Measurements from ENCODE around the gene PAX1.

Gene PAX1

DNA sequence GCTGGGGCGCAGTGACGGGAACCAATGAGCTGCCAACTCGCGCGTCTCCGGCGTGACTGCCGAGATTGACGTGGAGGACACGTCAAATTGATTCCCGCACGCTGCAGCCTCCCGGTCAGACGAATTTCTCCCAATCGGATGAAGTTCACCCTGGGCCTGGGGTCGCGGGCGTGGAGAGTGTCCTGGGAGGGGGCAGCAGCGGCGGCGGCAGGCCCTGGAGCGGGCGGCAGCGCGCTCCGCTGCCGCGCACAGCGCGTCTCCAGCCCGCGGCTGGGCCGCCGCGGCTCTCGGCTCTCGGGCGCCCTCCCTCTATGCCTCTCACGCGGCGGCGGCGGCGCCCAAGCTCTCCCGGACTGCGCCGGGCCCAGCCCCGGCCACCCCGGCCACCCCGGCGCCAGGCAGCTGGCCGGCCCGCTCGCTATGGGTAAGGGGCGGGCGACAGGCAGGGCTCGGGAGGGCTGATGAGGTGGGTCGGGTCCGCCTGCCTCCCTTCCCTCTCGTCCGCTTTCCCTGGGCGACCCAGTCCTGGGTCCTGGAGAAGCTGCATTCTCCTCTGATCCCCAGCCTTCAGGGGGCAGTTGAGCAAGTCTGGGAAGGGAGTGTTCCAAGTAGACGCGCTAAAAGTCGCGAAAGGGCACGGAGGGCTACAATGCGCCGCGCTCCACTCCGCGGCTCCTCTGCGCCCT is at the start of gene PAX1:
TSS of gene PAX1 (plus strand) at position 90 of the 686 bp plus-strand sequence. CDS start at position 139, 49 bp downstream.
- no peak for DNase-seq (ENCODE audit: extremely low read depth in 1 of 2, low read depth in 1 of 2)

DNA sequence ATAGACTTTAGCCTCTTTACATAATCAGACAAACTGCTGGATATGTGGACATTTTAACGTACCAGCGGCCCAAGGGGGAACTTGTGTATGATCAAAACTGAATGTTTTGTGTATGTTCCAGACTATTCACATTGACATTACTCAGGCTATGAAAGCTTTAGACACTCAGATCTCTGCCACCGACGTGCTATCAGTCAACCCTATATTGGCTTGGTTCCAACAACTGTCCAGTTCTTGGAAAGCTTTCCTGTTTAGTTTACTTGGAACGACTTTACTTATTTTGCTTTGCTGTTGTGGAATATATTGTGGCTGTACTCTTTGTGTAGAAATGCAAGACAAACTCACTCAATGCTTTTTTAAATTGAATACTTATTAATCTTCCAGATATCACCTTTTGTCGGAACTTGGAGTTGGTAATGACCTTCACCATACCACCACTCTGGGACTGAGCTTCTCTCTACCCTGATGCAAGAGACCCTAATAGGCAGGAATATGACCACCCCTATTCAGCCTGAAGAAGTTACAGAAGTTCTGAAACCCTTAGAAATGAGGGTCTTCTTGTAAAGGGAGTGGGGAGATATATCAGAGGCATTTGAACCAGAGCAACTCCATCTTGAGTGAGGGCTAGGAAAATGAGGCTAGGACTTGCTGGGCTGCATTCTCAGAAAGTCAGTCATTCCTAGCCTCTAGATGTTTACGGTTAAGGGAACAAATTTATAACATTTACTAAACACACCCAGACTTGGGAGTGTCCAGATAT is 49.0 kb upstream of the PAX1 start:
- no peak for DNase-seq (ENCODE audit: extremely low read depth in 1 of 2, low read depth in 1 of 2)

DNA sequence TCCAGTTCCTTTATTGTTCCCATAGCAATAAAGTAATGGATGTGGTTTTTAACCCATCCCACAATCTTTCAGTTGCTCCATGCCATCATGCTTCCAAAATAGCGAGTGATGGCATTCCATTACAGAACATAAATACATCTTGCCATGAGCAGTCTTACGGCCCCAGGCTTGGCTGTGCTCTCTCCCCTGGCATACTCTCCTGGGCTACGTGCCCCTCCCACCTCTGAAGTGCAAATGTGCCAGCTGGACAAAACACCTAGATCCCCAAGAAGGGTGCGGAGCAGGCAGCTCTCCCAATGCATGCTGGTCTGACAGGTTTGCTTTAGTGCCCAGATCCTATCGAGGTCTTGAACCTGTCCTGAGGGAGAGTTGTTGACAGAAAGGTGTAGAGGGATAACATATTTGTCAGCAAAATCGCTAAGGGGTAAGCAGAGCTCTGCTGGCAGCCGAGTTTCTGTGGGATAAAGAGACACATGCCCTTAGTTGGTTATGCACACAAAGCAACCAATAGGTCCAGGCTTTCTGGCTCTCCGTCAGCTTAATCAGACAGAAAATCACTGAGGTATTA is 43.9 kb upstream of the PAX1 start:
- DNase-seq (ENCODE audit: extremely low read depth in 1 of 2, low read depth in 1 of 2): no peak

DNA sequence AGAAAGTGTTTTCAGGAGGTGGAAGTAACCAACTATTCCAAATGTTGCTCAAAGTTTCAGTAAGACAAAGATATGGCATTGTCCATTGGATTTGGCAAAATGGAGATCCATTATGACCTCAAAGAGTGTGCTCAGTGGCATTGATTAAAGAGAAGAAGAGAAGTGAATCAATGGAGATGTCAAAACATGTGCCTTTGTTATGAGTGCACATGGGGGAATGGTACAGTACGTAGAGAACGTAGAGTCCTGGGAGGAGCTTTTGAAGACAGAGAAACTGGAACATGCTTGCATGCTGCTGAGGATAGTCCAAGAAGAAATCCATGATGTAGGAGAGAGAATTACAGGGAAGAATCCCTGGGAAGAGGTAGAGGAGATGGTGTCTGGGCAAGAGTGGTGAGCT is 42.0 kb upstream of the PAX1 start:
- DNase-seq (ENCODE audit: extremely low read depth in 1 of 2, low read depth in 1 of 2): no peak

DNA sequence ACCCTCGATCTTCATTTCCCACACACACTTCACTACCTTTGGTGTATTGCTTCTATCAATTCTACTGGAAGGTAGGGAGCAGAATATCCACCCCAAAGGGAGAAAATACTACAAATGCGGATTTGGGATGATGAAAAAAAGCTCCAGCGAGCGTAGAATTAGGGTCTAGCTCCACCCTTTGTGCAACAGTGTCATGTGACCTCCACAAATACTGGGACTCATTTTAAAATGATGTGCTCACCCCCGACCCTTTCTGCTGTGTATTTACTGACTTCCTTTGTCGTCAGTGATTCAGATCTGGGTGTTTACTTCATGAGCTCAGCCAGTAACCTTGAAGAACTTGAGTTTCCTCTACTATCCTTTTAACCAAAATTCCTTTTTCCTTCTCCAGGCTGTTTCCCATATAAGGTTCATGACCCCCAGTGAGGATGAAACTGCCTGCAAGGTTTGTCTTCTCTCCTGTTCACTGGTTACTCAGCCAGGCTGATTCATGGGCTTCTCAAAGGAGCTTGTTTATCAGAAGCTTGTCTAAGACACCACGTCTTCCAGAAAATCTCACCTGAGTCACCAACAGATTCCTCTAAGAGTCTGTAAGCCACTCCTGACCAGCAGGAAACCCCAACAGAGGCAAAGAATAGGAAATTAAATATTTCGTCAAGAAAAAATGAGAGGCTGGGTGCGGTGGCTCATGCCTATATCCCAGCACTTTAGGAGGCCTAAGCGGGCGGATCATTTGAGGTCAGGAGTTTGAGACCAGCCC is 39.6 kb upstream of the PAX1 start:
- DNase-seq (ENCODE audit: extremely low read depth in 1 of 2, low read depth in 1 of 2): no peak

DNA sequence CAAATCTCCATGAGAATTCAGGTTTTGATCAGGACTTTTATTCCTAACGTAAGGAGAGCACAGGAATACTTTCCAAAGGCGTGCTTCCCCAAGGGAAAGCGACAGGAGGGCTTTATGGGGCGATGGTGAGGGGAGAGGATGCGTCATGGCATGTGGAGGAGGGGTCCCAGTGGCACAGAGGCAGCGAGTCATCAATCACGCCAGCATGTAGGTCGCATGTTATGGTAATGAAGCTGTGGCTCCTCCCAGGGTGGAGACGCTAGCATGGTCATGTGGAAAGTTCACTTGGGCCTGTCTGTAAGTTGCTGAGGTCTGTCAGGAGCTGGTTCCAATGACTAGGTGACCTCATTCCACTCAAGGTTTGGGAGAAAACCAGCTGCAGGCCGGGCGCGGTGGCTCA is 35.3 kb upstream of the PAX1 start:
- no peak for DNase-seq (ENCODE audit: extremely low read depth in 1 of 2, low read depth in 1 of 2)

DNA sequence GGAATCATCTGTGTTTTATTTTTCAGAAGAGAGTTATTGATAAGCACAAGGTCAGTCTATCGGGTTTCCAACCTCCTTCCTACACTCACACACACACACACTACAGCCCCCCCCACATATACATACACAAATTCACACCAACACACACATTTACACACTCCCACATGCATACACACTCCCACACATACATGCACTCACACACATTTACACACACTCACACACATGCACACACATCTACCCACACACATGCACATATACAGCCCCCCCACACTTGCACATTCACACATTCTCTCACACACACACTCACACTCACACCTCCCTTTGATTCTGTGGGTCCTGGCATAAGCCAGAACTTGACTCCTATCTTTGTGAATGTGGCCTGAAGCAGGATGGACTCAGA is 34.5 kb upstream of the PAX1 start:
- no peak for DNase-seq (ENCODE audit: extremely low read depth in 1 of 2, low read depth in 1 of 2)

DNA sequence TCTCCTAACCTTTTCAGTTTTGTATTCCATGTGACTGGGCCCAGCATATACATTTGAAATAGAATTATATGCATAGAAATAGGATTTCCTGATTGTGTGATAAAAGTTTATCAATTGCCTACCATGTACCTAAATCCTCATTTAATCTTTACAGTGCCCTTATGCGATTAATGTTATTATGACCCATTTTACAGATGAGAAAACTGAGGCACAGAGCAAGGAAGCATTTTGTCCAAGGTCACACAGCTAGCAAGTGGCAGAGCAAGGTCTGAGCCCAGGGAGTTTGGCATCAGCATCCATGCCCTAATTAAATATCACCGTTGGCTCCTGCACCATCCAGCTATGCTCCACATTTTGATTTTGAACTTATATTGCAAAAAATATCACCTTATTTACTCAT is 28.2 kb upstream of the PAX1 start:
- DNase-seq (ENCODE audit: extremely low read depth in 1 of 2, low read depth in 1 of 2): no peak

DNA sequence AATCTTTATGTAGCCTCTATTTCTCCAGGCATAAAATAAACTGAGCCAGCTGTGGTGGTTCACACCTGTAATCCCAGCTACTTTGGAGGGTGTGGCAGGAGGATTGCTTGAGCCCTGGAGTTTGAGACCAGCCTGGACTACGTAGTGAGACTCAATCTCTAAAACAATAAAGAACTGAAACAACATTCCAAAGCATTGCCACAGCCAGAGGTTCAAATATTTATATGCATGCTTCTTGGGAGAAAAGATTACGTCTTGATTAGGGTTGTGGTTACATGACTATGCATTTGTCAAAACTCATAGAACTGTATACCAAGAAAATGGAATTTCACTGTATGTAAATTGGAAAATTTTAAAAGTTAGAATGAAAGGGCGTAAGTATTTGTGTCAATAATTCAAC is 27.7 kb upstream of the PAX1 start:
- DNase-seq (ENCODE audit: extremely low read depth in 1 of 2, low read depth in 1 of 2): no peak

DNA sequence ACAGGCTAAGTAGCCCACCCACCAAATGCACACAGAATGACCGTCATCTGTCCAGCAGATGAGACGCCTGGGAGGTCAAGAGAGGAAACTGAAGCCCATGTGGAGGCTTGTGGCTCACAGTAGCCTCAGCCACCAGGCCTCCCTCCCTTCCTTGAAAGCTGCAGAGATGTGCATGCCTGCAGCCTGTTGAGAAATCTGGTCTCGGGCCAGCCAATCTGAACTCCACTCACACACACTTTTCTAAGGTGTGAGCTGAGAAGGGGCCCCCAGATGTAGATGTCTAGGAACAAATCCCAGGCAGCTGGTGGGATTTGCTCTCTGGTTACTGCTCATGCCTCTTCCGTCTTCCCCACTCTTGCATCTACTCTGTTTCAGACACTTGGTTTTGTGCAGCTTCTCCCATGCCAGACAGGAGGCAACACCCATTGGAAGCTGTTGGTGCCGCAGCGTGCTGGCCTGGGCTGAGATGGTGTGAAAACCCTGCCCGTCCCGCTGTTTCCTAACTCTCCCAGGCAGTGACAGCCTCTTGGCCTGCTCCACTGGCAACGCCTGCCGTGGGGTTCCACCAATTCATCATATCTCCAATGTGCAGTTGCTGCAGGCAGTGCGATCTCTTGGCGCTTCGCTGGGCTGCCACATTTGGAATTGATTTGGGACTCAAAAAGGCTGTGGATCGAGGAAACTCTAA is 24.1 kb upstream of the PAX1 start:
- DNase-seq (ENCODE audit: extremely low read depth in 1 of 2, low read depth in 1 of 2): no peak

DNA sequence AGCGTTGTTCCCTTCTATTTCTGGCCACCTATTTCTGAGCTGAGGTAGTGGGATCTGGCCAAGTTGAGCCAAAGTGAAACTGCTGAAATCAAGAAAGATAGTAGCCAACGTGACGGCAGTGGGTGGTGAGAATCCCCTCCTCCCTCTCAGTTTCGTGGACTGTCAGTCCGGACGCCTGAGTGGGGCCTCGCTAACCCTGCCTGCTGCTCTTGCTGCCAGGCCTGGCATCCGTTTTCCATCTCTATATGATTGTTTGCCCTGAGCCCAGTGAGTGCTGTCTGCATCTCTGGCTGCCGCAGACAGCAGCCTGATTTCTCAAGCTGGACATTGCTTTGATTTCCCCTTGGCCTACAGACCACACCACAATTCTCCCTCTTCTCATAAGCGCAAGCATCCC is 23.5 kb upstream of the PAX1 start:
- no peak for DNase-seq (ENCODE audit: extremely low read depth in 1 of 2, low read depth in 1 of 2)

DNA sequence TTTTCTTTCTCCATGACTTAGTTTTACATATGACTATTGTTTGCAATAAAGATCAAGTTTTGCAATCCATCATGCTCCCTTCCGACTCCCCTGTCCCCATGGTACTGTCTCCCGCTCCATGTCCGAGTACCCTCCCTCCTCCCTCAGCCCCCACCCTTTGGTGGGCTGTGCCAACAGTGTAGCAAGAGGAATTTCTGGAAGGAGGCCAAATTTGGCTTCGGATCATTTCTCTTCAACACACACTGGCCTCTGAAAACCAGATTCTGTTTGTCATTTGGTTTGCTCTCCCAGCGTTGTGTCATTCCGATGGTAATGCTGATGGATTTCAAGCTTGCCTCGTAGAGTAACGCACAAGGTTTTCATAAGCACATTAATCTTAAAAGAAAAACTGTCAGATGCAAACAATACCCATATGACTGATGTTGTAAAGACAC is 22.9 kb upstream of the PAX1 start:
- DNase-seq (ENCODE audit: extremely low read depth in 1 of 2, low read depth in 1 of 2): no peak

DNA sequence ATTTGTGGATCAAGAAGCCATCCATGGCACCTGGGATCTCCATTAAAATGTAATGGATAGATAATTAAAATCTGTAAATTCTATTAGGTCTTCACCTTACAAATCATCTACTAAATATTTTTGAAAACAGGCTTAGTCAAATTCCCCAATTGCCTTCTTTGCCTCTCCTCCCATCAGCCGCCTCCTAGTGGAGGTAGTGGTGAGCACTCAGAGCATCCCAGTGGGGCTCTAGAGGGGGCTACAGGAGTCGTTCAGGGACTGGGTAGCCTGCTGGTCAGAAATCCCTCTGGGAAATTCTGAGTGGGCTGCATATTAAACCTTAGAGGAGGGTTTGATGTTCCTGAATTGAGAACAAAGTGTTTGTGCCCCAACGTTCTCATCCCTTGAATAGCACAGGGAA is 20.8 kb upstream of the PAX1 start:
- DNase-seq (ENCODE audit: extremely low read depth in 1 of 2, low read depth in 1 of 2): no peak

DNA sequence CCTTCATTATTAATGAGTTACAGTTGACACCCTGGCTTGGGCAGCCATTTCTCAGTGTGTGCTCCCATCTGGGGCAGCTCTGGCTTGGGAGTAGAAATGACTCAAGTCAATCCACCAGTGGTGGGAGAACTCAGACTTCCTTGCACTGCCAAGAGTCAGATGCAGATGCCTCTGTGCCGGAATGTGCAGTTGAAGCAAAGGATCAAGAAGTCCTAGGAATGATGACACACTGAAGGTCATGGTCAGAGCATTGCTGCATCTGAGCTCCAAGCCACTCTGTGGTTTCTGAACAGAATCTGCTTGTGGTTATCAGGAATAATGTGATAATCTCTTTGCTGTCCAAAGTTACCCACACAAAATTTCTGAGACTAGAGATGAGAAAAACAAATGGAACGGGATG is 19.5 kb upstream of the PAX1 start:
- DNase-seq (ENCODE audit: extremely low read depth in 1 of 2, low read depth in 1 of 2): no peak

DNA sequence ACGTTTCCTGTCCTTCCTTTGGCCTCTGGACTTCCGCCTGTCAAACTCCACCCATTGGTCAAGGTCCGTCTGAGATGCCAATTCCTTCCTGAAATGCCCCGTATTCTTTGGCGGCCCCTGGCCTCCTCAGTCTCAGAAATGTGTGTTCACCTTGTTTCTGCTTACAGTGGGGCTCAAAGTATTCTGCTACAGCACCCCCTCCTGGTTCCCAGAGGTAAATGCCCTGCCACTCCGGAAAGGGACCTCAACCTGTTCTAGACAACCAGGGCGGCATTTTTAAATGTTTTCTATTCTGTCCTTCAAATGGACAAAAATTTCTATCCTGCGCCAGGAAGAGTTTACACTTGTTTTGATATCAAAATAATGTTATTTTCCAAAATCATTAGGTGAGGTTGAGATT is 12.1 kb upstream of the PAX1 start:
- no peak for DNase-seq (ENCODE audit: extremely low read depth in 1 of 2, low read depth in 1 of 2)

DNA sequence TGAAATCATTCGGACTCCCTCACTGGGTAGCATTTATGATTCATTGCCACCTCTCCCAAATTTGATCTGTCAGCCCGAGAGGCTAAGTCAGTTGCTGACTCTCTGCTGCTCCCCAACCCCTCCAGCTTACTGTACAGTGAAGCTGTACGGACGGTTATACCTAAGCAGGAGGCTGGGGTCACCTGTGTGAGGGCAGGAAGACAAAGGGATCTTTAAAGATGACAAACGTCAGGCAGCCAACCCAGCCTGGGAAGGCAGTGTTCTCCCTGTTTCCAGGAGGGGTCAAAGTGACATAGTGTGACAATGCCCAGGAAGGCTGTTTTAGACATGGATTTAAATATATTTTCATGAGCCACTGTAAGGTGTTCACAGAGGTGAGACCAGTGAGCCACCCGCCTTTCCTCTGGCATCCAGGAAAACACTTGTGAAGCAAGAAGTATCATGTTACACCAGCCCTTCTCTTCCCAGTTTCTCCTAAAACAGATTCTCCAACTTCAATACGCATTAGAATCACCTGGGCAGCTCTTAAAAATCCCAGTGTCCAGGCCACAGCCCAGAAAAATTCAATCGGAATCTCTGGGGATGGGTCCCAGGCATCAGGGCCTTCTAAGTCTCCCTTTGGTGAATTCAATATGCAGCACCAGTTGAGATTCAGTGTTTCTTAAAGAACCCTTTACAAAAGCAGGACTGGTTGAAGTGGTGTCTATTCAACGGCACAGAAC is 6.8 kb upstream of the PAX1 start:
- no peak for DNase-seq (ENCODE audit: extremely low read depth in 1 of 2, low read depth in 1 of 2)

DNA sequence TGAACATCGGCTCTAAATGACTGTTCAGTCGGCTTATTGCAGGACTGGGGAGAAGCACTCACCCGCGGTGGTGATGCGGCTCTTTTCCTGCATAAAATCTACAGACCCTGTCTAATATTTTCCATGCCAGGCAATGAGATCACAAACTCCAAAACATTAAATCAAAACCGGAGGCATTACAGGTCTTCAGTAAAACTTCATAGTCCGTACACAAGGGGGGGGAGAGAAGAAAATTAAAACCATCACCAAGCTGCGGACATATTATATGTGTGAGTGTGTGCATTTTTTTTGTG is 6.3 kb upstream of the PAX1 start:
- DNase-seq (ENCODE audit: extremely low read depth in 1 of 2, low read depth in 1 of 2): no peak

DNA sequence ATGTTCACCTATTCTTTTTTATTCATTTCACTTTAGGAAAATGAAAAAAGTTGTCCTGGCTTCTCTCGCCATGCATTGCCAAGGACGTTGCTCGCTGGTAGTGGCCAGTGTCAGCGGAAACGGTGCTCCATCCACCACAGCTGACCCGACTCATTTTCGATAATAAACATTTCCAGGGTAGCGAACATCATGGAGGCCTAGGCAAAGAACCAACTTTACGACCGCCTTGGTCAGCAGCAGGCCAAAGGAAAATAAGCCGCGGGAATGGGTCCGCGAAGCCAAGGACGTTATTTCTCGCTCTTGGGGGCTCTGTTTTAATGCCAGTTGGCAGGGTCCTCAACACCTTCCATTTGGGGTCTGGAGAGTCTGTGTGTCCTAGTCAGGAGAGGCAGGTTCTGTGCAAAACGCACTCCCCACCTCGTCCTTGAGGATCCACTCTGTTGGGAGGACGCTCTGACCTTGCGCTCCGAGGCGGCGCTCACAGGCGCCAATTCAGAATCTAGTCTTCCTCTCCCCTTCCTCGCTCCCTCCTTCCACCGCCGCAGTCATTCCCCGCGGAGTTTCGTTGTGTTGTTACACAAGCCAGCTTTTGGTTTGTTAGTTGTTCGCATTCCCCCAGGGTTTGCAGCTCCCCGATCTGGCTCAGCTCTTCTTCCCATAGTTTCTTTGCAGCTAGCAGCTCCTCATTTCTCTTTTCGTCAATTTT is 4.1 kb upstream of the PAX1 start:
- DNase-seq (ENCODE audit: extremely low read depth in 1 of 2, low read depth in 1 of 2): no peak

DNA sequence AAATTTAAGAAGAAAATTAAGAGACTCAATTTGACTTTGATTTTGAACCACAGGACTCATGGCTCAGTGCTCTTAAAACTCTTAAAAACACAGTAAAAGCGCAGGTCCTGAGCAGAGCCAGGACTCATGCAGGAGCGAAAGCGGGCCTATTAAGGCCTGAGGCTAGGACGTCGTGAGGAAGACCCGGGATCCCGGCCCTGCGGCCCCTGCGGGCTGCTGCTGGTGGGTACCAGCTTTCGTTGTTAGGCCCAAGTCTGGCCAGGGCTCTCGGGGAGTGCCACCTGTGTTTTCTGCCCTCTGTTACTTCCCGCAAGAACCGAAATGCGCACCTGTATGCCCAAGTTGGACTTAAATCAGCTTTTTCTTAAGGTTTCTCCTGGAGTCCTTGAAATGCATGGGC is 3.4 kb upstream of the PAX1 start:
- DNase-seq (ENCODE audit: extremely low read depth in 1 of 2, low read depth in 1 of 2): no peak
